Activated T-cell treated with anti-CD3 and anti-CD28 coated beads, Interleukin-2, amount 50 U/mL, for 4 hours (primary cell): ENCODE results near the gene NTNG1. TPM values are rescaled to one million over a fixed set of nuclear protein-coding genes. Genes with fewer than 3 reads are reported as not detected.

Source experiments
- ATAC-seq, 2 donors: fragments of 200-7000 bp; cut with Tn5 transposase; one replicate each; pipeline ENCODE4 v1.10.0; 2021
- DNase-seq: peaks from one replicate; pipeline ENCODE4 v3.0.0-alpha.2; 2020
- H3K27me3 Mint-ChIP-seq: one replicate; pipeline ENCODE4 v1.8.0; 2021; ENCODE audit warnings: low read depth, mixed read lengths
- H3K36me3 Mint-ChIP-seq: one replicate; pipeline ENCODE4 v1.8.0; 2022; ENCODE audit warnings: mixed read lengths; ENCODE audit not compliant: insufficient read depth
- H3K4me1 Mint-ChIP-seq: one replicate; pipeline ENCODE4 v1.8.0; 2021; ENCODE audit warnings: low read depth, mixed read lengths
- H3K4me3 Mint-ChIP-seq: one replicate; pipeline ENCODE4 v1.8.0; 2021; ENCODE audit warnings: mild to moderate bottlenecking, moderate library complexity, mixed read lengths
- H3K9me3 Mint-ChIP-seq: one replicate; pipeline ENCODE4 v1.8.0; 2021; ENCODE audit warnings: mixed read lengths
- total RNA-seq, 3 donors: library from RNA; stranded (reverse); gene quantifications; one replicate each; pipeline ENCODE4 v1.2.1, GENCODE V29; 2021

Gene NTNG1
- total RNA-seq, 3 donors from 2014 or later, result not detected

- no peaks in the 10 kb centered on the region for H3K36me3 Mint-ChIP-seq
- no peaks in the 10 kb centered on the region for H3K27me3 Mint-ChIP-seq
Observed at GRCh38 chr1:107523736-107524135, 382.9 kb downstream of the NTNG1 start.

GRCh38 chr1:107524301-107524700 lies 383.5 kb downstream of the NTNG1 start:
- no peak for ATAC-seq
- no peaks in the 10 kb centered on the region for H3K36me3 Mint-ChIP-seq
- no peaks in the 10 kb centered on the region for H3K4me1 Mint-ChIP-seq
- H3K9me3 Mint-ChIP-seq, result no peaks in the 10 kb centered on the region
- H3K27me3 Mint-ChIP-seq, result no peaks in the 10 kb centered on the region
- DNase-seq, result no peak
- H3K4me3 Mint-ChIP-seq, result no peak overlapping the region

More at GRCh38 chr1:107523736-107524135, 382.9 kb downstream of the NTNG1 start:
- Mint-ChIP-seq H3K9me3 (no peaks in the 10 kb centered on the region), H3K4me1 (no peaks in the 10 kb centered on the region), H3K4me3 (no peak overlapping the region)
- DNase-seq (no peak), ATAC-seq (no peak)

GRCh38 chr1:107525145-107525544 lies 384.3 kb downstream of the NTNG1 start:
- H3K27me3 Mint-ChIP-seq, result no peaks in the 10 kb centered on the region
- ATAC-seq, result no peak
- no peaks in the 10 kb centered on the region for H3K9me3 Mint-ChIP-seq

GRCh38 chr1:107525961-107526360 lies 385.1 kb downstream of the NTNG1 start:
- no peak overlapping the region for H3K4me3 Mint-ChIP-seq
- ATAC-seq, result no peak
- H3K4me1 Mint-ChIP-seq, result no peaks in the 10 kb centered on the region
- no peaks in the 10 kb centered on the region for H3K36me3 Mint-ChIP-seq
- H3K9me3 Mint-ChIP-seq, result no peaks in the 10 kb centered on the region
- no peak for DNase-seq
- H3K27me3 Mint-ChIP-seq, result no peaks in the 10 kb centered on the region

More at GRCh38 chr1:107525145-107525544, 384.3 kb downstream of the NTNG1 start:
- Mint-ChIP-seq H3K4me3 (no peak overlapping the region), H3K36me3 (no peaks in the 10 kb centered on the region), H3K4me1 (no peaks in the 10 kb centered on the region)
- DNase-seq, result no peak

- DNase-seq (no peak), ATAC-seq (no peak)
- Mint-ChIP-seq H3K36me3 (no peaks in the 10 kb centered on the region), H3K4me3 (no peak overlapping the region), H3K9me3 (no peaks in the 10 kb centered on the region), H3K4me1 (no peaks in the 10 kb centered on the region), H3K27me3 (no peaks in the 10 kb centered on the region)
Observed at GRCh38 chr1:107526524-107527198, 385.8 kb downstream of the NTNG1 start.

GRCh38 chr1:107529511-107530149 lies 388.8 kb downstream of the NTNG1 start:
- ATAC-seq, result peak in 1 of 2 donors; percentile 55

GRCh38 chr1:107530543-107530942 lies 389.7 kb downstream of the NTNG1 start:
- Mint-ChIP-seq H3K36me3 (no peaks in the 10 kb centered on the region), H3K4me3 (no peak overlapping the region), H3K27me3 (peaks cover 7% of the 10 kb centered on the region), H3K9me3 (no peaks in the 10 kb centered on the region), H3K4me1 (no peaks in the 10 kb centered on the region)
- DNase-seq (no peak), ATAC-seq (no peak)

More at GRCh38 chr1:107529511-107530149, 388.8 kb downstream of the NTNG1 start:
- DNase-seq, result no peak
- H3K4me3 Mint-ChIP-seq, result no peak overlapping the region
- no peaks in the 10 kb centered on the region for H3K36me3 Mint-ChIP-seq
- no peaks in the 10 kb centered on the region for H3K4me1 Mint-ChIP-seq
- H3K27me3 Mint-ChIP-seq, result peaks cover 7% of the 10 kb centered on the region
- H3K9me3 Mint-ChIP-seq, result no peaks in the 10 kb centered on the region

GRCh38 chr1:107531065-107531908 lies 390.4 kb downstream of the NTNG1 start:
- ATAC-seq (no peak), DNase-seq (no peak)
- no peaks in the 10 kb centered on the region for H3K4me1 Mint-ChIP-seq
- H3K9me3 Mint-ChIP-seq, result no peaks in the 10 kb centered on the region
- H3K4me3 Mint-ChIP-seq, result no peak overlapping the region
- peaks cover 7% of the 10 kb centered on the region for H3K27me3 Mint-ChIP-seq
- H3K36me3 Mint-ChIP-seq, result no peaks in the 10 kb centered on the region

GRCh38 chr1:107532318-107532717 lies 391.5 kb downstream of the NTNG1 start:
- Mint-ChIP-seq H3K36me3 (no peaks in the 10 kb centered on the region), H3K4me3 (no peak overlapping the region), H3K9me3 (no peaks in the 10 kb centered on the region), H3K4me1 (no peaks in the 10 kb centered on the region), H3K27me3 (peaks cover 7% of the 10 kb centered on the region)
- no peak for DNase-seq
- no peak for ATAC-seq

Other genes with a start within 250 kb of the NTNG1 start
- 10 to 100 TPM; 24.1 to 28.7 (median 27.3) TPM for gene PRMT6, start 84.4 kb upstream of the NTNG1 start, total RNA-seq